SH-SY5Y (cell line): ENCODE data around the gene IFIH1.

ENCODE experiments used
- GATA2 ChIP-seq: IDR thresholded peaks from 2 replicates; pipeline ENCODE4 v1.6.1; 2011; ENCODE audit warnings: mild to moderate bottlenecking, low read depth, low read length
- GATA3 ChIP-seq: IDR thresholded peaks from 2 replicates; pipeline ENCODE4 v1.6.1; 2011; ENCODE audit warnings: low read depth, mild to moderate bottlenecking, low read length, moderate library complexity

DNA sequence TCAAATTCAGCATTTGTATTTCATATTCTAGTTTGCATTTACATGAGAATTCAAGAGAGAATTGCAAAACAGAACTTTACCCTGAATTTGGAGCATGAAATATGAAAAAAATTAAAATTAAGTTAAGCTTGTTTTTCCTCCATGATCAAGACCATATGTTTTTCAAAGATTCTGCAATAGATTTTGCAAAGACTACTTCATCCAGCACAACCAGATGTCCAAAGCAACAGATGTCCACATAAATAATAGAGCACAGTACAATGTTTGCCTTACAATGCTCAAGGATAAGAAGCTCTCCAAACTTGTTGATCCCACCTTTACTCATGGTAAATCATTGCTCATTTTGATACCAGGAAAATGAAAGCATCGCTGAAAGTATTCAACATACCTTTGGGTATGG lies 100.9 kb downstream of the IFIH1 start:
- TF ChIP-seq GATA3 (peak; percentile 63), GATA2 (no peak; the same call in 1 of the 2 replicates)
